ENCODE results near the gene COQ4.
"Not testable (repeated sequence)": the region's sequence is repeated elsewhere in the genome, so short reads cannot be mapped to it uniquely, and the experiment has no call there.

COQ4 gene

DNA sequence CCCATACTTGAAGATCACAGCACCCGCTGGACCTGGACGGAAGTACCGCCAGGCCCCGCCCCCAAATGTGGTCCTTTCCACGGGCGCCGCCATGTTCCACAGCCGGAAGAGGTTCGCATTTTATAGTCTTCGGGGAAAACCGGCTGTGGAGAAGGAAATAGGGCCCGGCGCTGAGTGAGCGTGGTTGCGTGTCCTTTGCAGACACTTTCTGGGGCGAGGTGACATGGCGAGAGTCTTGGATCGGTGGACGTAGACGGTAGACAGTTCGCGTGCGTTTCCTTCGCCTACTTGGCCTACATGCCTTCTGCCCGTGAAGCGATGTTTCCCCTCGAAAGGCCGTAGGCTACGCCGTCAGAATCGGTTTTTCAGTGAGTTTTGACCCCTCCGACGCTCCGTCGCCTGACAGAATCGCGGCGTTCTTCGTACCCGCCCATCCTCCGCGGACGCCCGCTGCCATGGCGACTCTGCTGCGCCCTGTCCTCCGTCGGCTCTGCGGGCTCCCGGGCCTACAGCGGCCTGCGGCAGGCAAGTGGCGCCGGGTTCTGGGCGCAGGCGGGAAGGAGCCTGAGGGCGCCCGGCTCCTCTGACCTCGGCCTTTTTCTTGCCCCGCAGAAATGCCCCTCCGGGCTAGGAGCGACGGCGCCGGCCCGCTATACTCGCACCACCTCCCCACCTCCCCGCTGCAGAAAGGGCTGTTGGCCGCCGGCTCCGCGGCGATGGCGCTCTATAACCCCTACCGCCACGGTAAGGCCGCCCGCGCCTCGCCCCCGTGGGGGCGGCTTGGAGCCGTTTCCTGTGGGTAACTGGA lies at the start of gene COQ4, which contains the start of gene TRUB2:
Gene COQ4 (plus strand): TSS at position 436 of the 808 bp plus-strand sequence. CDS start 20 bp downstream, at position 456.
Gene TRUB2 (minus strand): TSS at position 44 of the 808 bp plus-strand sequence. CDS start 39 bp downstream, at position 5.
- DNase-seq, result peak; percentile 83

DNA sequence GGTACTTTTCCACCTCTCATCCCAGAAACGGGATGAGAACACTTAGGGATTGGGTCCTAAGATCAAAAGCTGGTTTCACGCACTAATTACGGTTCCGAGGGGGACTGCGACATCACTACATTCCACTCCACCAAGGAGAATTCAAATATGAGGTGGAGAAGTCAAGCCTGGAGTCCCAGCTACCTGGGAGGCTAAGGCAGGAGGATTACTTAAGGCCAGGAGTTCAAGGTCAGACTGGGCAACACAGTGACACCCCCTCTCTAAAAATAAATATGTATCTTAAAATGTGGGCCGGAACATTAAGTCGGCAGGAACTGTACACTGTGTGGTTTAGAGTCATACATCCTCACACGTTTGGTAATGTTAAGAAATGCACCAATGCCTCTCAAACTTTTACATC lies 48.4 kb upstream of the COQ4 start:
- DNase-seq, result no peak

DNA sequence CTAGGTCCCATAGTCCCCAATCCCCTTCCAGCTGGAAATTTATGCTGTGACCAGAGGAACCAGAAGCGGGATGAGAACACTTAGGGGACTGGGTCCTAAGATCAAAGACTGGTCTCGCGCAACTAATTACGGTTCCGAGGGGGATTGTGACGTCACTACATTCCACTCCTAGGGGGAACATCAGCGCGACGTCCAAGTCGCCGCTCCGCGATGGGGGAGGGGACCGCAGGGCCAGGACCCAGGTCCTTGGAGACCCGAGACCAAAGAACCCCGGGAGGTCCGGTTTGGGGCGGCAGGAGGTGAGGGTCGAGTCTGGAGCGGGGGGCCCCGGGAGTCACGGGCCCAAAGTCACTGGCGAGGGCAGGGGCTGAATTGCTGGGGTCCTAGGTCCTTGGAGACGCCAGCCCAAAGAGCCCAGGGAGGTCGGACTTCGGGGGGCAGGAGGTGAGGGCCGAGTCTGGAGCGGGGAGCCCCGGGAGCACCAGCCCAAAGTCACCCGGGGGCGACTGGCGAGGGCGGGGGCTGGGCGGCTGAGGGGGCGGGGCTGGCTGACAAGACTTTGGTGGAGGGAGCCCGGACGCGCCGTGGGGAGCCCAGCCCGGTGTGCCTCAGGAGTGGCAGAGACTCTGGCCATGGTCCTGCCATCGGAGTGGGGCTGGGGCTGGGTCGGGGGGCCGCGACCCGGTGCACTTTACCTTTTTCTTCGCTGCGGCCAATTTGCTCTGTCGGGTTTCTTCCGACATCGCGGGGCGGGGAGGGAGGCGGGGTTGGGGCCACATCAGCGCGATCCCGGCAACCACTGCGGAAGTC lies 47.2 kb upstream of the COQ4 start, which contains the start of gene GOLGA2:
Gene GOLGA2 (minus strand): TSS at position 810 of the 810 bp plus-strand sequence. CDS start 31 bp downstream, at position 779.
- no peak for DNase-seq

DNA sequence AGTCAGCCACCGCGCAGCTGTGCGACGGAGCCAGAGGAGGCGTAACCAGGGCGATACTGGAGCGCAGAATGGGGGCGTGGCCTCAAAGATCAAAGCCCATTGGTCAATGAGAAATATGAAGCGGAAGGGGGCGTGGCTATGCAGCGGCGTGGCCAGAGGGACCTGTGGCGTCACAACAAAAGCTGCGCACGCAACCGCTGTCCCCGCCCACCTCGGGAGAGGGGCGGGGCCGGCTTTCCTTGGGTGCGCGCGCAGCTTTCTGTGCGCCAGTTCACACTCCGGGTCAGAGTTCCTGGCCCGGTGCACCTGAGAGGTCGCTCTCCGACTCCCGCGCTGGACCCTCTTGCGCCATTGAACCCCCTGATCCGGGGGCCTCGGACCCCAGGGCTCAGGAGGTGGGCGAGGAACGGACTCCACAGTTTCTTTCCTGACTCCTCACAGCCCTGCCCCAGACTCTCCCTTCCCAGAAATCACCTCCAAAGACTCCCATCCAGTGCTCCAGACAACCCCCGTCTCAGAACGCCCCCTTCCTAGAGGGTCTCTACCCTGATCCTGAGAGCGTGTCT lies 46.5 kb upstream of the COQ4 start, which contains the start of gene SWI5:
Gene SWI5 (plus strand): TSS at position 269 of the 566 bp plus-strand sequence.
- peak; percentile 96 for DNase-seq

DNA sequence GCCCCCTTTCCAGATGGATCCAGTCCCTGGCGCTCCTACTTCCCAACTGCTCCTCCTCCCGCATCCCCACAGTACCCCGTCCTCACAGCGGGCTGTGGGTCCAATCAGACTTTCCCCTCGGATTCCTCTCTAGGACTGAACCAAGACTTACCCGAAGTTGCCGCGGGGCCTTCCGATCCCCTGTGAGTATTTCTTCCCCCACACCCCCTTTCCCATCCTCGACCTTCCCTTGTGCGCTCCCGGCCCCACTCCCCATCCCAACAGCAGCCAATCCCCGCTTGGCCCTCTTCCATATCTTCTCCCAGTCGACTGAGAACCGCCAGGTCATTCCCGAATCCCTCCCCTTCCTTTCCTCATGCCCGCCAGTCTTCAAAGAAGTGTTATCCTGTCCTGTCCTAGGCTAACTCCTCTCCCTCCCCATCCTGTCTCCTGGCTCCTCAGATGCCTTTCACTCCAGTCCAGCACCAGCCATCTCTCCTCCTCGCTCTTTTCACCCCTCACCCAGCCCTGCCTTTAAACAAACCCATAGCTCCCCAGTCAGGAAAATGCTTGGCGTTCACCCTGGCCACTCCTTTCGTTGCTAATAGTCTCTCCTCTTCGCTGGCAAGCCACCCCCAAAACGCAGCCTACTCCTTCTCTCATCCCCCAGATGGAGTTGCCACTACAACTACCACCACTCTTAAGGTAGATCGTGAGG lies 45.9 kb upstream of the COQ4 start:
- DNase-seq, result no peak

DNA sequence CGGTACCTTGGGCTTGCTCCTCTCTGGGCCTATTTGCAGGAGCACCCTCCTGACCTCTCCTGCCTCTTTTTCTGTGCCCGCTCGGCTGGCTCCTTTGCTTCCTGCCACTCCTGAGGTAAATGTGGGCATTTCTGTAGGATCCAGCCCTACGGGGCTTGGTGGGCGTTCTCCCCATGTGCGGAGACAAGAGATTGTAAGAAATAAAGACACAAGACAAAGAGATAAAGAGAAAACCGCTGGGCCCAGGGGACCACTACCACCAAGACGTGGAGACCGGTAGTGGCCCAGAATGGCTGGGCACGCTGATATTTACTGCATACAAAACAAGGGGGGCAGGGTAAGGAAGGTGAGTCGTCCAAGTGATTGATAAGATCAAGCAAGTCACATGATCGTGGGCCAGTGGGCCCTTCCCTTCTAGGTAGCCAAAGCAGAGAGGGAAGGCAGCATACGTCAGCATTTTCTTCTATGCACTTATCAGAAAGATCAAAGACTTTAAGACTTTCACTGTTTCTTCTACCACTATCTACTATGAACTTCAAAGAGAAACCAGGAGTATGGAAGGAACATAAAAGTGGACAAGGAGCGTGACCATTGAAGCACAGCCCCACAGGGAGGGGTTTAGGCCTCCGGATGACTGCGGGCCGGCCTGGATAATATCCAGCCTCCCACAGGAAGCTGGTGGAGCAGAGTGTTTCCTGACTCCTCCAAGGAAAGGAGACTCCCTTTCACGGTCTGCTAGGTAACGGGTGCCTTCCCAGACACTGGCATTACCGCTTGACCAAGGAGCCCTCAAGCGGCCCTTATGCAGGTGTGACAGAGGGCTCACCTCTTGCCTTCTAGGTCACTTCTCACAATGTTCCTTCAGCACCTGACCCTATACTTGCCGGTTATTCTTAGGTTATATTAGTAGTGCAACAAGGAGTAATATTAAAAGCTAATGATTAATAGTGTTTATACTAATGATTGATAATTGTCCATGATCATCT lies 43.3 kb upstream of the COQ4 start:
- DNase-seq, result not testable (repeated sequence)

DNA sequence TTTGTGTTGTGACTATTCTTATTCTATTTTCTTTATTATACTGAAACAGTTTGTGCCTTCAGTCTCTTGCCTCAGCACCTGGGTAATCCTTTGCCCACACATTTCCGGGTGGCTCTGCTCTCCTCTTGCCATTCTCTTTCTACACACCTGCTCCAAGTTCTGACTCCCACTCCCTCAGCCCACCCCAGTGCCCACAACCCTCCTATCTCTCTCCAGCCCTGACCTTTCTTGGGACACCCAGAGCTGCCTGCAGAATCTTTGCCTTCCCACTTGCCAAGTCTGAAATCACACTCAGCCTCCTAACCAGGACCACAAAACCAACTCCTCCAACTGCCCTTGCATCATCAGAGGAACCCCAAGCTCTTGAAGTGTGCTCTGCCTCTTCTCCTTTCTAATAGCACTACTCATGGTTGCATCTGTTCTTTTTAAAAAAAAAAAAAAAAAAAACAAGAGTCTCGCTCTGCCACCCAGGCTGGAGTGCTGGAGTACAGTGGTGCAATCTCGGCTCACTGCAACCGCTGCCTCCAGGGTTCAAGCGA lies 42.5 kb upstream of the COQ4 start:
- DNase-seq, result no peak

DNA sequence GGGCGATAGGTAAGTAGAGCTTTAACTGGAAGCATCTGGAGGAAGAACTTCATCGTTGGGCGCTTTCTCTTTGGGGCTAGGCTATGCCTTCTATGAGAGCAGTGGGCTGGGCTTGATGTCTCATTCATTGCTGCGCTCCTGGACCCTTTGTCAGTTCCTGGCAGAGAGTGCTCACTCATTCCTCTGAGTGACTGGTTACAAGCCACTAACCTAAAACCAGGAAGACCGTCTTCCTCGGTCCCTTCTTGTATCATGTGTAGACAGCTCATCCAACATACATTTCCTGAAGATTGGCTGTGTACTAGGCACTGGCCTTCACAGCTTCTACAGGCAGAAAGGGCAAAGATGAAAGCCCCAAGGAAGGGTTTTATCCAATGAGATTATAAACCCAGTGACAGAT lies 40.1 kb upstream of the COQ4 start:
- no peak for DNase-seq

DNA sequence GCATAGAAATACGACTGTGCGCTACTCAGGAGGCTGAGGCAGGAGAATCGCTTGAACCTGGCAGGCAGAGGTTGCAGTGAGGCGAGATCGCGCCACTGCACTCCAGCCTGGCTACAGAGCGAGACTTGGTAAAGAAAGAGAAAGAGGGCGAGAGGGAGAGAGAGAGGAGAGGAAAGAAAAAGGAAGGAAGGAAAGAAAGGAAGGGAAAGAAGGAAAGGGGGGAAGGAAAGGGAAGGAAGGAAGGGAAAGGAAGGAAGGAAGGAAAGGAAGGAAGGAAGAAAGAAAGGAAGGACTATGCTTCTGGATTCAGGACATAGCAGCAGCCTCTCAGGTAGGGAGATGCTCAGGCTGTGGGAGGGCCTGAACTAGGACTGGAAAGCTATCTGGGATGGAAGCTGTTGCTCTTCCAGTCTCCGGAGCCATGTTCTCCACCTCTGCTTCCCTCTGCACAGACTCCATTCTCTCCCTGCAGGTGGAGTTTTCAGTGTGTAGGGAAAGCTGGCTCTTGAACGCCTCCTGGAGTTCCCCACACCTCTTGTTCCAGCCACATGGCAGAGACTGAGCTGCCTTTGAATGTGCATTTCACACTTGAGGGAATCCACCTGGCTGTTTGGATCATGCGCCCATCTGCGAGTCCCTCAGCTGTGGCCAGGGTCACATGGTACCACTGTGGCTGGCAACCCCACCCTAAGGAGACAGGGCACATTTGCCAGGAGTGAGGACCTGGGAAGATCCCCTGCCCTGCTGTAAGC lies 37.4 kb upstream of the COQ4 start:
- no peak for DNase-seq

DNA sequence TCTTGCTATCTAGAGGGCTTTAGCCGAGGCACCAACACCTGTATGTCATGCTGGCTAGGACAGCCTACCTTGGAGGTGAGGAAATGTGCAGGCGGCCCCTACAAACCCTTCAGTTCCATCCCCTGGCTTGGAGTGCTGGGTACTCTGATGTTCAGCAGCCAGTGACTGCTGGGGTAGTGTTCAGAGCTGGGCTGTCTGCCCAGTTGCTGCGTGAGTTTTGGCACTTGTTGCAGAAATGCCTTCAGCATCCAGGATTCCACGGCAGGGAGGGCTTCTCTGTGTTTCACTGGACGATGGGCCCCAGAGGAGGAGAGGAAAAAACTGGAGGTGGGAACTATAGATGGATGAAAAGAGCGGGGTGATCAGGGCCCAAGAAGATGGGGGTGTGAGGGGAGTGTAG lies 36.2 kb upstream of the COQ4 start:
- DNase-seq, result no peak

DNA sequence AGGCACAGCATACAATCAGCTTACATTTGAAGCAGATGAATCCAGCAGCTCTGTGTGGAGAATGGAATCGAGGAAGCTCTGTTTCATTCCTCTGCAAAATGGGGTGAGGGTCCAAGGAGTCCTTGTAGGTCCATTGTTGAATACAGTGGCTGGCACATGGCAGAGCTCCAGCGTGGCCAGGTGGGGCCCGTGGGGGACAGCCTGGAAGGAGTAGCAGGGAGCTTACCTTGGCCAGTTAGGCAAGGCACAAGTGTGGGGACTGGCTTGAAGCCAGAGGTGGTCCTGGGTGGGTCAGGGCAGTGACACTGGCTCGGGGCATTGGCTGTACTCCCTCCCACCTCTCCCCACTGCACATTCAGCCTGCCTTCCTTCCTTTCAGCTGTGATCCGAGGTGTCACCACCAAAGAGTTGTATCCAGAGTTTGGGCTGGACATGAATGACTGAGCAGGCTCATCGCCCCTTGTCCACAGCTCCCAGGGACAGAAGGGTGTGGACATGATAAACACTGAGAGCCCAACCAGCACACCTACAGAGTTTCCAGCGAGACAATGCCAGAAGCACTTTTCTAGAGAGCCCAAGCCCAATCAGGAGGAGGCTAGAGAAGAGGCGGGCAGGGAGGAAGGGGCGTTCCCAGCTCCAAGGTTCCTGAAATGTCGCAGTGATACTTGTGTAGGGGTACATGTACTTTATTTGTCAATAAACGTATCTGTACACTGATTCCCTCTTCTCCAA lies 34.2 kb upstream of the COQ4 start:
- no peak for DNase-seq

DNA sequence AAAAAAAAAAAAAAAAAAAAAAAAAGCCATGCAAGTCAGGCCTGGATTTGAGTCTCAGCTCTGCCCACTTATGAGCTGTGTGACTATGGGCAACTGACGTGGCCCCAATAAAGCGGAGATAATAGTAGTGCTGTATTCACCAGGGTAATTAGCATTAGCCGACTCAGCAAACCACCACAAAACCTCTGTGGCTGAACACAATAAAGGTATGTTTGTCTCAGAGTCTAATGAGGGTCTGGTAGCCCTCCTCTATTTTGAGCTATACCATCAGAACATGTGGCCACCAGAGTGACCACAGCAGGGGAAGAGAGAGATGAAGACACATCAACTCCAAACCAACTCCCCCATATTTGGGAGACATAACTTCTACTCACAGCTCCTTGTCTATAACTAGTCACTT lies 30.6 kb upstream of the COQ4 start:
- no peak for DNase-seq

DNA sequence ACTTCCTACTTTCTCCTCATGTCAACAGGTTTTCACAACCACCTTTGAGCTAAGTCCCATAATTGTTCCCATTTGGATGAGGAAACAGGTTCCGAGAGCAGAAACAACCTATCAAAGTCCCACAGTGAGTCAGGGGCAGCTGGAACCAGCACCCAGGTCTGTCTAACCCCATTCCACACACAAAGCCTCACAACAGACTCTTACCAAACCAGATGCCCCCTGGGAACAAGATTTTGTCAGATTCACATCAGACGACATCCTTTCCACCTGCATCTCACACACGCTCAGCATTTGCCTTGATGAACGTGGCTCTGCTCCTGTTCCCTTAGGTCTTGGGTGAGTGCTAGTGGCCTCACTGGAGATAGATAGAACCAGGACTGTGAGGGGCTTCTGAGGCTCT lies 29.5 kb upstream of the COQ4 start:
- no peak for DNase-seq

DNA sequence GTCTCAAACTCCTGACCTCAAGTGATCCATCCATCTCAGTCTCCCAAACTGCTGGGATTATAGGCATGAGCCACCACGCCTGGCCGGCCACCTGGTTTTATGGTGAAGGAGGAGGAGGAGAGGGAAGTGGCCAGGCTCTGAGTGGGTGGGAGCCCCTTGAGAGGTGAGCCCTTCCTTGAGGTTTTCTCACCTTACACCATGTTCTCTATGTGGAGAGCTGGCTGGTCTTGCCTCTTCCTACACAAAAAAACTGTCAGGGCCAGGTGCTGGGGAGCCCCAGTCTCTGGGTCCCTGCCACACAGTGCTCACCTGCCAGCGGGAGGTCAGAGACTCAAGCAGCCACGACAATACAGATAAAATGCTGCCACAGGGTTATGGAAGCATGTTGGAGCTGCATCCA lies 28.5 kb upstream of the COQ4 start:
- DNase-seq, result no peak

DNA sequence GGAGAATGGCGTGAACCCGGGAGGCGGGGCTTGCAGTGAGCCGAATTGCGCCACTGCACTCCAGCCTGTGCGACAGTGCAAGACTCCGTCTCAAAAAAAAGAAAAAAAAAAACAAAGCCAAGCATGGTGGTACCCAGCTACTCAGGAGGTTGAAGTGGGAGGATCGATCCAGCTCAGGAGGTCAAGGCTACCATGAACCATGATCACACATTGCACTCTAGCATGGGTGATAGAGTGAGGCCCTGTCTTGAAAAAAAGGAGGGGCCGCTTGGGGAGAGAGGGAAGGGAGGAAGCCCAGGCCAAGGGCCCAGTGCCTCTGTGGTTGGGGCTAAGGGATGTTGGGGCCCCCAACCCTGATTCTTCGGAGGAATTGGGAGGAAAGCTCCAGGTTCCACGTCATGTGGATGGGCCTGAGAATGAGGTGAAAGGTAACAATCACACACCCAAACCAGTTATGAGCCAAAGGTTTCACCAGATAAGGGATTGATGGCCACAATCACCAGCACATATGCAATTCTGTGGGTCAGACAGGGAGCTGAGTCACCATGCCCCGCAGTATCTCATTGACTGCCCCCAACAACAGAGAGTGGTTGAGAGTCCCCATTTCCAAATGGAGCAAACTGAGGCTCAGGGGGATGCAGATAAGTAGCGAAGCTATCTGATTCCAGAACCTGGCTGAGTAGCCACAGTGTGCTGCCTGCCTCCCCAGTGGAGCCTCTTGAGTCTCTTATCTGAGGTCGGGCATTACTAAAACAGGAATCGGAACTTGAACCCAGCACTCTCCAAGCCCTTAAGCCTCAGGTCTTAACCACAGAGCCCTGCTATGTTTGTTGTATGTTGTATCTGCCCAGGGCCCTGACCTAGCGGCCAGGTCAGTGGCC lies 26.1 kb upstream of the COQ4 start:
- no peak for DNase-seq

DNA sequence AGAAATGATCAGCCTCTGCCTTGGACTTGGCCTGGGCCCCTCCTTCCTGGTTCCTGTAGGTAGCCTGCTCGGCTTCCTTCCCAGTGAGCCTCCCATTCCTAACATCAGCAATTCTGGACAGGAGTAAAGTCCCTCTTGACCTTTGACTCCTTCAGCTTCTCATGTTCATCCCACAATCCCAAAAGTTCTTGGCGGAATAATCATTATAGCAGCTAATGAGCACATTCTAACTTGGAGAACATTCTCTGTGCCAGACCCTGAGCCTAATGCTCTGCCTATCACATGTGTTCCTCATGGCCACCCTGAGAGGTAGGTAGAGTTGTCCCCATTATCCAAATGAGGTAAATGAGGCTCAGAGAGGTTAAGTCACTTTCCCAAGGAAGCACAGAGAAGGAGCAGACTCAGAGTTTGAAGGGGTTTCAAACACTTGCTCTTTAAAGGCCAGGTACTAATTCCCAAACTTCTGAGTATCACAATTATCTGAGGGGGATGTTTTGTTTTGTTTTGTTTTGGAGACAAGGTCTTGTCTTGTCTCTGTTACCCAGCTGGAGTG lies 25.3 kb upstream of the COQ4 start:
- DNase-seq, result no peak

DNA sequence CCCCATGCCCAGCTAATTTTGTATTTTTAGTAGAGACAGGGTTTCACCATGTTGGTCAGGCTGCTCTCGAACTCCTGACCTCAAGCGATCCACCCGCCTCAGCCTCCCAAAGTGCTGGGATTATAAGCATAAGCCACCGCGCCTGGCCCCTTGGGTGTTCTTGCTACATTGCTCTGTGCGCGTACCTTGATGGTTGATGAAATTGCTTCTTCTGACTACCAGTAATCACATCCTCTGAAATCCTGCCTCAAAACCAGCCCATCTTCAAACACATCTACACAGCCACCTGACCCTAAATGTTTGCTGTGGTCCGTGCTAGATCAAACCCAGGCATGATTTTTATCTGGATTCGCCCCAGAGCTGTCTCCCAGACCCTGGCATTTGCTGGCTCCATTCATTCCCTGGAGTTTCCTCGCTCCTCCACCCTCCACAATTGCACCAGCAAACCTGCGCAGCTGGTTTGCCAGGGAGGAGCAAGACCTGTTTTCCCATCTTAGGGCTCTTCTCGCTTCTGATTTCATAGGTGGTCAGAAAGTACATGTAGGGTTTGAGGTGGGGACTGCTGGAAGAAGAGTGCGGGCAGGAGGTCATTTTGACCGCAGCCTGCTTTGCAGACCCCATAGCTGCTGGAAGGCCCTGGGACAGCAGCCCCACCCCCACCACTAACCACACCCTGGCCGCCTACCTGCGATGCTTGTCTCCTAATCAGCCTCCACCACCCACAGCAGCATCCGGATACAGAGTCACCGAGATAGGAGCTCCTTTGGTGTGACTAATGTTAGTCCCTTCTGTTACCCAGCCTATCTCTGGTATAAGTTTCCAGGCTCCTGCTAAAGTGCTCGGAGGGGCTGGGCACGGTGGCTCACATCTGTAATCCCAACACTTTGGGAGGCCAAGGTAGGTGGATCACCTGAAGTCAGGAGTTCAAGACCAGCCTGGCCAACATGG lies 23.8 kb upstream of the COQ4 start:
- DNase-seq, result no peak
